Activated T-helper 17 cell treated with anti-CD3 and anti-CD28 coated beads, Interleukin-2, amount 50 U/mL, for 72 hours (primary cell): ENCODE measurements around the gene SUN2. TPM values are rescaled to one million over a fixed set of nuclear protein-coding genes. Genes with fewer than 3 reads are reported as not detected.
A peak's percentile ranks its signal among the peaks of the same experiment; 100 is the strongest.

ENCODE experiments used
- ATAC-seq: fragments of 150-1000 bp; cut with Tn5 transposase; replicated peaks from 2 replicates; pipeline ENCODE4 v1.10.0; 2021; ENCODE audit warnings: mild to moderate bottlenecking, moderate library complexity
- H3K27ac Mint-ChIP-seq: one replicate; pipeline ENCODE4 v1.8.0; 2022; ENCODE audit warnings: mixed read lengths
- H3K27me3 Mint-ChIP-seq: one replicate; pipeline ENCODE4 v1.8.0; 2022; ENCODE audit warnings: mixed read lengths
- H3K36me3 Mint-ChIP-seq: one replicate; pipeline ENCODE4 v1.8.0; 2022; ENCODE audit warnings: low read depth, mild to moderate bottlenecking, mixed read lengths
- H3K4me1 Mint-ChIP-seq: one replicate; pipeline ENCODE4 v1.8.0; 2022; ENCODE audit warnings: mixed read lengths
- H3K4me3 Mint-ChIP-seq: one replicate; pipeline ENCODE4 v1.8.0; 2022; ENCODE audit warnings: mild to moderate bottlenecking, mixed read lengths
- H3K9me3 Mint-ChIP-seq: one replicate; pipeline ENCODE4 v1.8.0; 2022; ENCODE audit warnings: mixed read lengths
- total RNA-seq, 2 donors: library from RNA; stranded (reverse); gene quantifications; one replicate each; pipeline ENCODE4 v1.2.3, GENCODE V29; 2022

SUN2 gene
- total RNA-seq, 2 donors from 2014 or later = 193 to 216 TPM

DNA sequence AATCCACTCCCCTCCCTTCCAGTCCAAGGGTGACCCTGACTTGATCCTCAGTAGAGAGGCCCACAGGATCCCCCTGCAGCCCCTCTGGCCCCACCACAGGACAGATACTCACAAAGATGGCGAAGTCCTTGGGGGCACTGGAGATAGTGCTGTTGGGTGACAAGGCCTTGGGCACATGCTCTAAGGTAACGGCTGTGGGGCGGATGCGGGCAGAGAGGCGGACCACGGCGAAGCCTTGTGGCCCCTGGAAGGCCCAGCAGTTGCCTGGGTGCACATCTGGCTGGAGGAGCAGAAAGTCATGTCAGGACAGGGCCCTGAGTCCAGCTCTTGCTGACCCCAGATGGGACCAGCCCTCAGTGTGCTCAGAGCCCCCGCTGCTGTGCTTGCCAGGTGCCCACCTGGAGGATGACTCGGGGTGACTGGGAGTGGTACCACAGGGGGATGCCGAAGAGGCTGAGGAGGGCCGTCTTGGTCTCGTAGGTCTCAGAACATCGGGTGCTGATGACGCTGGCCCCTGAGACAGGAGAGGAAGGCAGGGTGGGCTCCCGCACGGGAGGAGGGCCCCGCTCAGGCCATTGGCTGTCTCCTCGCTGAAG is 17.2 kb downstream of the SUN2 start:
- no peak overlapping the region for H3K4me3 Mint-ChIP-seq
- H3K4me1 Mint-ChIP-seq = peaks cover 17% of the 10 kb centered on the region
- no peaks in the 10 kb centered on the region for H3K27me3 Mint-ChIP-seq
- H3K9me3 Mint-ChIP-seq = no peaks in the 10 kb centered on the region
- H3K27ac Mint-ChIP-seq = peak overlapping the region; percentile 81
- peaks cover 100% of the 10 kb centered on the region for H3K36me3 Mint-ChIP-seq
- no peak for ATAC-seq

DNA sequence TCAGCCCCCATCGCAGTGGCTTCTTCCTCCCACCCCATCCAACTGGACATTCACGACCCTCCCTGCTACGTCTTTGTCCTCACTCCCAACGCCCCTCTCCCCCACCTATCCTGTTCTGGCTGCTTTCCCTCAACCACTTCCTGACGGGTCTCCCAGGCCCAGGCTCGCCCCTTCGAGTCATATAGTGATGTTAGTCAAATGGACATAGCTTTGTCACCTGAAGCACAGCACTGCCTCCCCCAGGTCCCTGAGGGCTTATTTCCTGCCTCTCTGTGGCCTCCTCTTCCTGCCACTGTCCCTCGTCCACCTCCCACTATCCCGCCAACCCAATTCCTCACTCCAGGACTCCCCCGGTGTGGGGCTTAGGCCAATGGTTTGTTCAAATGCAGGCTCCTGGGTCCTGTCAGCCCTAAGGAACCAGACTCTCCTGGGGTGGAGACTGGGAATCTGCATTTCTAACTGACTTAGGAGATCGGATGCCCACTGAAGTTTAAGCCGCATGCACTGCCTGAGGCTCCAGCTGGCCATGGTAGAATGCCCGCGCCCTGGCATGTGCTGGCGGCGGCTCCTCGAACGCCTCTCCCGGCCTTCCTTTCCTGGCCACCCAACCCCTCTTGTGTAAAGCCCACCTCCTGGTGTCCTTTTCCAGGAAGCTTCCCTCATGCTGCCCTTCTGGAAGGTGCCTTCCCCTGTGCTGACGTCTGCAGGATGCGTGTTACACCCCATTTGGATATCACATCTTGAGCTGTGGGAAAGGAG is 18.3 kb downstream of the SUN2 start:
- Mint-ChIP-seq H3K4me3 (no peak overlapping the region), H3K27ac (peak overlapping the region; percentile 81), H3K36me3 (peaks cover 100% of the 10 kb centered on the region)

DNA sequence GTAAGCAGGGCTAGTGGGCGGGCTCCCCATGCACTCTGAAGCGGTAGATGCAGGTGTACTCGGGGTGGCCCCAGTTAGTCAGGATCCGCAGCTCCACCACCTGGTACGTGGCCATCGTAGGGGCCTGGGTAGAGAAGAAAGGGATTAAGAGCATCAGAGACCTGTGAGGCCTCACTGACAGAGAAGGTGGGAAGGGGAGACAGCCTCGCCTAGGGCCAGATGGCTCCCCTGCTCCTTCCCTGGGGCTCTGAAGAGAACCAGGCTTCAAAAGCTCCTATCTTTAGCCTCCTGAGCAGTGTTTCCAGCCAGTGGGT is 19.6 kb downstream of the SUN2 start:
- H3K36me3 Mint-ChIP-seq = peaks cover 100% of the 10 kb centered on the region
- ATAC-seq = no peak
- H3K27ac Mint-ChIP-seq = peak overlapping the region; percentile 81
- H3K9me3 Mint-ChIP-seq = no peaks in the 10 kb centered on the region
- no peaks in the 10 kb centered on the region for H3K27me3 Mint-ChIP-seq
- no peak overlapping the region for H3K4me3 Mint-ChIP-seq
- peaks cover 17% of the 10 kb centered on the region for H3K4me1 Mint-ChIP-seq

More for the DNA sequence above, 18.3 kb downstream of the SUN2 start:
- Mint-ChIP-seq H3K27me3 (no peaks in the 10 kb centered on the region), H3K9me3 (no peaks in the 10 kb centered on the region), H3K4me1 (peaks cover 17% of the 10 kb centered on the region)
- no peak for ATAC-seq

DNA sequence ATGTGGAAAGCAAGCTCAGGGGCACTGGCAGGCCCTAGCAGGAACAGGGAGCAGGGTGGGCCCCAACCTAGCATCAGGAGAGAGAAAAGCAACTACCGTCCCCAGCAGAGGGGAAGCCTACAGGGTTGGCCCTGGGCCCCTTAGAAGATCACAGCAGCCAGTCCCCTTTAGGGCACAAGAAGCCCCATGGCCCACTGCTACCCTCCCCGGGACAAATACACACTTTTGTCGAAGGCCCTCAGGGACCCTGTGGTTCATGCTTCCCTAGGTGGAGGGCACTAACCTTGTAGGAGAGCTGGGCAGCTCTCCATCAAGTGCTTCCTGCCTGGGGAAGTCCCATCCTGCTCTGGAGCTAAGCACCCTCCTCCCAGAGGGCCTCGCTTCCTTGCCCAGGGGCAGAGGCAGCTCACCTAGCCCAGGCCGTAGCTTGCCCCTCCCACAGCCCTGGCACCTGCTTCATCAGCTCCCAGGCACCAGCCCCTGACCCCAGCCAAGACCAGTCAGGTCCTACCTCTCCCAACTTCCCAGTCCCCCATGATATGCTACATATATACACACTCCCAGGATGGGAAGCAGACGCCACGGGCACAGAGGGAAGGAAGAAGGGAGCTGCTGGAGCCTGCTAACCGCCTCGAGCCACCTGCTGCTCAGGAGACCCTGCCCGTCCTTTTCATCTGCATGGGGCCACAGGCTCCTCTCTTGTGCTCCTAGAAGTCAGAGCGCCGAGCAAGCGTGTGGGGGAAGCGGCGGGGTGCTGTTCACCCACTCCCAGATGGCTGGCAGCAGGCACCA is 20.1 kb downstream of the SUN2 start:
- Mint-ChIP-seq H3K27me3 (no peaks in the 10 kb centered on the region), H3K4me1 (peaks cover 20% of the 10 kb centered on the region), H3K27ac (peak overlapping the region; percentile 81), H3K9me3 (no peaks in the 10 kb centered on the region), H3K36me3 (peaks cover 100% of the 10 kb centered on the region), H3K4me3 (no peak overlapping the region)
- peak; percentile 13 for ATAC-seq

- peak overlapping the region; percentile 81 for H3K27ac Mint-ChIP-seq
- H3K4me1 Mint-ChIP-seq = peaks cover 26% of the 10 kb centered on the region
- H3K27me3 Mint-ChIP-seq = no peaks in the 10 kb centered on the region
- no peaks in the 10 kb centered on the region for H3K9me3 Mint-ChIP-seq
- no peak overlapping the region for H3K4me3 Mint-ChIP-seq
- no peak for ATAC-seq
- peaks cover 100% of the 10 kb centered on the region for H3K36me3 Mint-ChIP-seq
These were observed 20.7 kb downstream of the SUN2 start for GRCh38 chr22:38735126-38735464.

DNA sequence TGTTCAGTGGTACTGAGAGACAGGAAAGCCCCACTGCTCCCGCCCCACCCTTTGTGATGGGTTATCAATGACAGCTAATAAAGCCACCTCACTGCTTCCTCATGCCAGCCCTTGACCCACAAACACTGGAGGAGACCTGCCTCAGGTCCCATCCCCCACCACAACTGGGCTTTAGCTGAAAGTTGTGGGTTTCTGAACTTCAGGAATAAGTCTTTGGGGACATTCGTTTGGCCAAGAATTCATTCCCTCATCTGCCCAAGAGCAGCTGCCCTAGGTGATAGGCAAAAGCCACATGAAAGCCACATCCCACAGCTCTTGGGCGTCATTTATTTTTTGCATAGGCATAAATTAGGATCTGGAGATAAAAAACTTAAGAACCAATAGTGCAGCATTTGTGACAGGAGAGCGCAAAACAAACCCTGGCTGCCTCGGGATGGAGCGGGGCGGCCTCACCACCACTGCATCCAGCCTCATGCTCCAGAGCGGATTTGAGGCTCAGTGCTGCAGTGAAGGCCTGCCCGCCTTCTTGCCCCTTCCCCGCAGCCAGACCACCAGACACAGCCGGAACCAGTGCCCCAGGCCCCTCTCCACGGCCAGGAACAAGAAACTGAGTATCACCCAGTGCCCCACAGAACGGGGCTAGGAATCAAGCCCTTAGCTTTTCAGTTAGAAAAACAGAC is 21.2 kb downstream of the SUN2 start:
- ATAC-seq = no peak
- H3K4me3 Mint-ChIP-seq = no peak overlapping the region

GRCh38 chr22:38733724-38734381 is 21.9 kb downstream of the SUN2 start:
- peak; percentile 11 for ATAC-seq
- Mint-ChIP-seq H3K4me3 (no peak overlapping the region), H3K4me1 (peaks cover 26% of the 10 kb centered on the region)

More for the DNA sequence above, 21.2 kb downstream of the SUN2 start:
- Mint-ChIP-seq H3K27me3 (no peaks in the 10 kb centered on the region), H3K9me3 (no peaks in the 10 kb centered on the region), H3K4me1 (peaks cover 26% of the 10 kb centered on the region), H3K36me3 (peaks cover 100% of the 10 kb centered on the region), H3K27ac (peak overlapping the region; percentile 81)

DNA sequence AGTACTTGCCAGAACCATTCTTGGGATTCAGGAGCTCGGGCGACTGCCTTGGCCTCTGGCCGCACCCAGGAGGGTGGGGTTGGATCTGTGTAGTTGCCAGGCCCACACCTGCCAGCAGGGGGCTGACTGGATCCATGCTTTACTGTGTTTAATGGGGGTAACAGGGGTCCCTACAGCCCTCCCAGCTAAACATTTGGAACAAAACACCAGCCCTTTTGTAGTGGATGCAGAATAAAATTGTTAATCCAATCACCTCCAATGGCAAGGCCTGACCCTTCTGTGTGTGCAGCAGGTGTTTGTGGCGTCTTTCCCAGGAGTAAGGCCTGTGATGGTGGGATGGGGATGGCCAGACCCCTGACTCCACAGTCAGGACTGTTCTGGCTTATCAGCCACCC is 22.5 kb downstream of the SUN2 start:
- Mint-ChIP-seq H3K4me3 (no peak overlapping the region), H3K9me3 (no peaks in the 10 kb centered on the region), H3K27me3 (no peaks in the 10 kb centered on the region), H3K27ac (peak overlapping the region; percentile 81), H3K36me3 (peaks cover 100% of the 10 kb centered on the region), H3K4me1 (peaks cover 26% of the 10 kb centered on the region)
- ATAC-seq = peak; percentile 45

More at GRCh38 chr22:38733724-38734381, 21.9 kb downstream of the SUN2 start:
- Mint-ChIP-seq H3K9me3 (no peaks in the 10 kb centered on the region), H3K36me3 (peaks cover 100% of the 10 kb centered on the region), H3K27me3 (no peaks in the 10 kb centered on the region), H3K27ac (peak overlapping the region; percentile 81)

- Mint-ChIP-seq H3K27me3 (no peaks in the 10 kb centered on the region), H3K36me3 (peaks cover 100% of the 10 kb centered on the region), H3K4me3 (no peak overlapping the region), H3K9me3 (no peaks in the 10 kb centered on the region), H3K27ac (peak overlapping the region; percentile 81), H3K4me1 (peaks cover 19% of the 10 kb centered on the region)
- peak; percentile 2 for ATAC-seq
These were observed 23.5 kb downstream of the SUN2 start for GRCh38 chr22:38732251-38732815.

DNA sequence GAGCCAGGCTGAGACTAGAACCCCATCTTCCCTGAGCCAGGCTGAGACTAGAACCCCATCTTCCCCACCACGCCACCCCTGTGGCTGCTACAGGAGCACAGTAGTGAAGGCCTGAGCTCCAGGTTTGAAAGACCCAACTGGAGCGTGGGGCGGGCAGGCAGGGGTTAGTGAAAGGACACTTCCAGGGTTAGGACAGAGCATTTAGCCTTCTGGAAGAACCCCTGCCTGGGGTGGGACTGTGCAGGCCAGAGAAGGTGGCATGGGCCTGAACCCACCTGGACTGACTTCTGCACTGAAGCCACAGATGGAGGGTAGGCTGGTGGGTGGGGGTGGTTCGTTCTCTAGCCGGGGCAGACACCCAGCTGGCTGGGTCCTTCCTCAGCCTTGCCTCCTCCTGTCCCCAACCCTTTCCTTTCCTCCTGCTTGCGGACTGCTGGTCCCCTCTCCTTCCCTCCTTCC is 24.1 kb downstream of the SUN2 start:
- Mint-ChIP-seq H3K27ac (peak overlapping the region; percentile 81), H3K4me1 (peaks cover 15% of the 10 kb centered on the region), H3K36me3 (peaks cover 100% of the 10 kb centered on the region), H3K27me3 (no peaks in the 10 kb centered on the region), H3K4me3 (no peak overlapping the region), H3K9me3 (no peaks in the 10 kb centered on the region)
- ATAC-seq = peak; percentile 2

DNA sequence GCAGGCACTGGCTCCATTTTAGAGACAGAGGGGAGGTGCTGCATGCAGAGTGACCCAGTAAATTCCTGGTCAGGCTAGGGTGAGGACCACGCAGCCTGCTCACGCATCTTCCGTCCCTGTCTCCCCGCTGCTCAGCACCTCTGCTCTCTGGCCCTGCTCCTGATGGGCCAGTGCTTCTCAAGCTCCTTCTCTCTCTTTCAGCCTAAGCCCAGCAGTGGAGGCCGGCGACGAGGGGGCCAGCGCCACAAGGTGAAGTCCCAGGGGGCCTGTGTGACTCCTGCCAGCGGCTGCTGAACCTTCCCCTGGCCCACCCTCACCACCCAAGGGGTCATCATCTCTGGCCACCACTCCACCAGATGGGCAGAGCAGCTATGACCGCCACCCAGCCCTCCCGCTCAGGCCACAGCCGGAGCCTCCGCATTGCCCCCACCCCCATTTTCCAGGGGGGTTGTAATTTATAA is 25.4 kb downstream of the SUN2 start:
- H3K27me3 Mint-ChIP-seq = no peaks in the 10 kb centered on the region
- H3K4me1 Mint-ChIP-seq = peaks cover 16% of the 10 kb centered on the region
- peak overlapping the region; percentile 72 for H3K27ac Mint-ChIP-seq
- no peak for ATAC-seq
- H3K36me3 Mint-ChIP-seq = peaks cover 100% of the 10 kb centered on the region
- no peaks in the 10 kb centered on the region for H3K9me3 Mint-ChIP-seq
- H3K4me3 Mint-ChIP-seq = no peak overlapping the region

DNA sequence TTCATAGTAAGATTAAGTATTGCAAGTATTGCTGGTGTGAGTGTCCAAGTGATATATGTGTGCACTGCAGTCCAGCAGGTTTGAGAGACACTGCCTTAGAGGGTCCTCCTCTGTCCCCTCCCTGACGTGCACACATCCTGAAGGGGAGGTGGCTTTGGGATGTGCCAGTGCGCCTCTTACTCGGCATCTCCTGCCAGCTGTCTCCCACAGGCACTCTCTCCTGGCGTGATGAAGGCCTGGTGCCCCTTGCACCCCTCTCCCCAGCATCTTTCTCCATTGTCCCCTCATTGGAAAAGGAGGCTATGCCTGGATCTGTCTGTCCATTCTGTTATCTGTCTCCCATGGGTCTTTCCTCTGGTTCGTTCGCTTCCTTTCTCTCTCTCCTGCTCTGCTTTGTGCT is 25.9 kb downstream of the SUN2 start:
- H3K4me3 Mint-ChIP-seq = no peak overlapping the region
- no peak for ATAC-seq
- H3K4me1 Mint-ChIP-seq = peaks cover 21% of the 10 kb centered on the region
- H3K27me3 Mint-ChIP-seq = no peaks in the 10 kb centered on the region
- no peak overlapping the region for H3K27ac Mint-ChIP-seq
- H3K9me3 Mint-ChIP-seq = no peaks in the 10 kb centered on the region
- peaks cover 100% of the 10 kb centered on the region for H3K36me3 Mint-ChIP-seq

- Mint-ChIP-seq H3K36me3 (peaks cover 100% of the 10 kb centered on the region), H3K4me3 (no peak overlapping the region), H3K27me3 (no peaks in the 10 kb centered on the region), H3K27ac (peak overlapping the region; percentile 41), H3K4me1 (peaks cover 16% of the 10 kb centered on the region), H3K9me3 (no peaks in the 10 kb centered on the region)
- ATAC-seq = no peak
These were observed 26.7 kb downstream of the SUN2 start for GRCh38 chr22:38728871-38729796.
